22Rv1 (cell line): ENCODE data around the gene SV2C.

Source experiments
- H3K27ac ChIP-seq: fragments of 450-650 bp; 2 replicates; pipeline ENCODE4 v1.5.1; 2017
- ZFX ChIP-seq: fragments of 450-650 bp; IDR thresholded peaks from 2 replicates; pipeline ENCODE4 v1.6.1; 2017; ENCODE audit warnings: antibody characterized with exemption, borderline replicate concordance
- TF ChIP-seq, protein P1 (sequence below): fragments of 450-650 bp; IDR thresholded peaks from 2 replicates; pipeline ENCODE4 v1.5.1; 2017; ENCODE audit warnings: mild to moderate bottlenecking

SV2C gene

DNA sequence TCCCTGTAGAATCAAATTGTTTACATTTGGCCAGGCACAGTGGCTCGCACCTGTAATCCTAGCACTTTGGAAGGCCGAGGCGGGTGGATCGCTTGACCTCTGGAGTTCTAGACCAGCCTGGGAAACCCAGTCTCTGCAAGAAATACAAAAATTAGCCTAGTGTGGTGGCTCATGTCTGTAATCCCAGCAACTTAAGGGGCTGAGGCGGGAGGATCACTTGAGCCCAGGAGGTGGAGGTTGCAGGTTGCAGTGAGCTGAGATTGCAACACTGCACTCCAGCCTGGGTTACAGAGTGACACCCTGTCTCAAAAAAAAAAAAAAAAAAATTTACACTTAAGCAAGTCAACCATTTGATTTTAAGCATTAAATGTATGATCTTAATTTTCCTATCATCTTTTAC, 302.4 kb downstream of the SV2C start:
- H3K27ac ChIP-seq: no peak overlapping the region
- no peak for TF ChIP-seq ZFX
- TF ChIP-seq, protein P1, sequence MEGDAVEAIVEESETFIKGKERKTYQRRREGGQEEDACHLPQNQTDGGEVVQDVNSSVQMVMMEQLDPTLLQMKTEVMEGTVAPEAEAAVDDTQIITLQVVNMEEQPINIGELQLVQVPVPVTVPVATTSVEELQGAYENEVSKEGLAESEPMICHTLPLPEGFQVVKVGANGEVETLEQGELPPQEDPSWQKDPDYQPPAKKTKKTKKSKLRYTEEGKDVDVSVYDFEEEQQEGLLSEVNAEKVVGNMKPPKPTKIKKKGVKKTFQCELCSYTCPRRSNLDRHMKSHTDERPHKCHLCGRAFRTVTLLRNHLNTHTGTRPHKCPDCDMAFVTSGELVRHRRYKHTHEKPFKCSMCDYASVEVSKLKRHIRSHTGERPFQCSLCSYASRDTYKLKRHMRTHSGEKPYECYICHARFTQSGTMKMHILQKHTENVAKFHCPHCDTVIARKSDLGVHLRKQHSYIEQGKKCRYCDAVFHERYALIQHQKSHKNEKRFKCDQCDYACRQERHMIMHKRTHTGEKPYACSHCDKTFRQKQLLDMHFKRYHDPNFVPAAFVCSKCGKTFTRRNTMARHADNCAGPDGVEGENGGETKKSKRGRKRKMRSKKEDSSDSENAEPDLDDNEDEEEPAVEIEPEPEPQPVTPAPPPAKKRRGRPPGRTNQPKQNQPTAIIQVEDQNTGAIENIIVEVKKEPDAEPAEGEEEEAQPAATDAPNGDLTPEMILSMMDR: no peak

- peak overlapping the region; percentile 32; the same call in 1 of the 2 replicates for H3K27ac ChIP-seq
- TF ChIP-seq ZFX: no peak
- TF ChIP-seq, protein P1: no peak
Measured at GRCh38 chr5:76386360-76386759, 303.2 kb downstream of the SV2C start.

GRCh38 chr5:76388236-76388635, 305.1 kb downstream of the SV2C start:
- peak overlapping the region; percentile 37 for H3K27ac ChIP-seq
- TF ChIP-seq, protein P1: no peak
- TF ChIP-seq ZFX: no peak

DNA sequence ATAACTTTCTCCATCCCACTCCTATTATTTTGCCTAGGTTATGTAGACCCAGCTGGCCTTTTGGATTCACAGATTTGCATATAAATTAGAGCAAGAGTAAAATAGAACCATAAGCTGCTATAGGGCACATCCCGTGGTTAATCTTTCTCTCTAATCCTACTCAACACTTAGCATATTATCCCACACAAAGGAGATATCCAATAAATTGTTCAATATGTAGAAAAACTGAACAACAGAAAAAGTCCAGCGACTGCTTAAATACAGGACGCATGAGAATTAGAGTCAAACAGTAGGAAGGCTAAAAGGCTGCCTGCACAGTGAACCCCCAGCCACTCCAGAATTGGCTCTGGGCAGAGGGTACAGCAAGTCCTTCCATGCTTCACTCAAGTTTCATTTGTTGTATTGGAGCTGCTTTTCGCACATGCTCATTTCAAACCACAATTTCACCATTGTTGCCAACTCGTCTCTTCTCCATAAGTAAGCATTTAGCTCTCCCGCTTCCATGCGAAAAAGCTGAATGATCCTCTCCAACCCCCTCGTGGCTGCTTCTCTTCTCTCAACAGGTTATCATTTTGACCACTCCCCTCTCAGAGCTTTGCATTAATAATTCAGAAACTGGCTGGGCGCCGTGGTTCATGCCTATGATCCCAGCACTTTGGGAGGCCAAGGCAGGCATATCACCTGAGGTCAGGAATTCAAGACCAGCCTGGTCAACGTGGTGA, 305.8 kb downstream of the SV2C start:
- H3K27ac ChIP-seq: peak overlapping the region; percentile 37; the same call in 1 of the 2 replicates
- TF ChIP-seq, protein P1: no peak
- no peak for TF ChIP-seq ZFX

DNA sequence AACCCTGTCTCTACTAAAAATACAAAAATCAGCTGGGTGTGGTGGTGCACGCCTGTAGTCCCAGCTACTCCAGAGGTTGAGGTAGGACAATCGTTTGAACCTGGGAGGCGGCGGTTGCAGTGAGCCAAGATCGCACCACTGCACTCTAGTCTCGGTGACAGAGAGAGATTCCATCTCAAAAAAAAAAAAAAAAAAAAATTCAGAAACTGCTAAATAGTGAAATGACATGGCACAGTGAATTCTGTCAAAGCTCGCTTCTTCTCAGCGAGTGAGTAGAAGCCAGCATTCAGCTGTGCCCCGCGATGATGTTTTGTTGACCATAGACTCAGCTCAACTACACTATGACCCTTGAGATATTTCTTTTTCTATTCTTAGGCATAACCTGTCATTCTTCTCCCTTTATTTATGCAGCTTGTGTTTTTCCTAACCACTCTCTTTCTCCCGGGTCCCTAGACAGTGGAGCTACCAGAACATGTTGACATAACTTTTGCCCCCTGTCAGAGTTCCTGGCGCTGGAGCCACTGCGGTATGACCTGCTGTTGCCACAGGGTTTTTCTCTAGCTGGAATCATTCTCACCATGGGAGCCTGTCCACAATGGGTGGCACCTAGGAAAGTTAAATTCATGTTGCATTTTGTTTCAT, 306.5 kb downstream of the SV2C start:
- TF ChIP-seq, protein P1: no peak
- no peak for TF ChIP-seq ZFX
- H3K27ac ChIP-seq: no peak overlapping the region

- no peak overlapping the region for H3K27ac ChIP-seq
- TF ChIP-seq, protein P1: no peak
- no peak for TF ChIP-seq ZFX
Measured at GRCh38 chr5:76391014-76391413, 307.8 kb downstream of the SV2C start.

DNA sequence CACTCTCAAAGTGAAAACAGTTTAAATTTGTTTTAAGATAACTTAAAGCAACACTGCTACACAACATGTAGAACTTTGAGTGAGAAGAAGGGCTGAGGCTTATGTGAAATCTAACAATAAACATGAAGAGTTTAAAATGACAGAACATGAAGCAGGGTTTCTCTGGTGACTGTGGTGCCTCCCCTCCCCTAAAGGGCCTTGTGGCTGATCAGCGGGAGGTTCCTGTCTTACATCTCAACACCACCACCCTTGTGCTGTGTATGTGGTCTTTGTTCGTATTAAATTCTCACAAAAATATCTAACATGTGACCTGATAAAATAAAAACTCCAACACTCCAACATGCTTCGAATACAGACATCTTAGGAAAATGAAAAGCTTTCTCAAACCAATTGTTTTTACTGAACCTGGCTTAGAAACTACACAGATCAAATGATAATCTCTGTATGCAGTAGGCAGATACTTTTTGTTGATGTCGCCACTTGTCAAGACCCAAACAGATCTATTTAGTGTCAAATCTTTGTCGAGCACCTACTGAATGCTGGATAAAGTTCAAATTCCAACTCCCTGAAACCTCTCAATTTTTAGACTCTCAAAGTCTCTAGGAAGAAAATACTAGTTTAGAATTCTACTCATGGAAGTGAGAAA, 310.0 kb downstream of the SV2C start:
- TF ChIP-seq ZFX: no peak
- TF ChIP-seq, protein P1: no peak
- no peak overlapping the region for H3K27ac ChIP-seq
